Measurements from ENCODE around the gene RTN4. TPM values are rescaled to one million over a fixed set of nuclear protein-coding genes. Genes with fewer than 3 reads are reported as not detected.
A peak's percentile ranks its signal among the peaks of the same experiment; 100 is the strongest.

Gene RTN4
- total and polyA plus RNA-seq, 2 of the 4 experiments (the other 2 are of a cell fraction), result 77.8 to 588 TPM

DNA sequence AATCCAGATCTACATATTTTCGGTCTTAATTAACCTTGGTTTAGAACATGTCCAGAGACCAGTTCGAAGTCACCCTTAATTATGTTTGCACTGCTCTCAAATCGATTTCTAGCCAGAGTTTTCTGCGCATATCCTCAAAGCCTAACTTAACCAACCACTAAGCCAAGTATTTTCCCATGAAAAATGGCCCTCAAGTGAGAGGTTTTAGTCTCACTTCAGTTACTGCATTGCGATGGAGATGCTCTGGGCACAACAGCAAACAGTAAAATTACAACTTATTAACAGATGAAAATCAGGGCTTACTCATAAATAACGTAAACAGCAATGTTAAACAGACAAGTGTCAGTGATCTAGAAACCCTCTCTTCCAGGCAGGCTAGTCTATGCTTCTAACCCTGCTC is 4.5 kb downstream of the RTN4 start:
- H3K4ac ChIP-seq (ENCODE audit: low read depth, low read length), result no peak overlapping the region
- peaks cover 2% of the 10 kb centered on the region; the same call in 1 of the 2 replicates for H3K4me1 ChIP-seq (ENCODE audit: control insufficient read depth, insufficient read depth, low read length)
- in situ Hi-C loops (cut with MboI; ENCODE audit: low sequenced_read_pairs), result loop anchor here (5.0 kb wide), 1 partner anchor 122 kb away; no protein-coding TSS in a partner anchor
- no peak overlapping the region for H2AFZ ChIP-seq (replicated peaks; ENCODE audit: low read length, poor library complexity)
- no peak overlapping the region for H4K8ac ChIP-seq (ENCODE audit: low read depth in 2 of 2, low read length in 2 of 2)
- H3K27ac ChIP-seq (ENCODE audit: insufficient read depth, low read length), result no peak overlapping the region
- intact Hi-C loops (cut with micrococcal nuclease), result loop anchor here (2.0 to 10.0 kb wide), 4 partner anchors 31 to 321 kb away; partner anchors contain the start of gene EML6
- no peaks in the 10 kb centered on the region for H3K27me3 ChIP-seq (ENCODE audit: control insufficient read depth, insufficient read depth, low read length)
- 93% methylated on average over 2 of the region's 6 CpGs; no CpG with 5 or more reads in 1 of the 2 experiments for WGBS, 2 experiments (ENCODE audit: extremely low coverage in 2 of 2, insufficient read length in 1 of 2)
- ChIA-PET POLR2A (ENCODE audit: unreplicated experiment) (interaction anchor here (0.8 kb wide), 1 partner anchor 46 kb away, joined by 6 read pairs; no protein-coding TSS in a partner anchor), CTCF (interaction anchor here (0.8 to 1.2 kb wide), 2 partner anchors 122 to 146 kb away, joined by 3 read pairs; no protein-coding TSS in a partner anchor)
- H2BK15ac ChIP-seq (ENCODE audit: low read depth, low read length), result no peak overlapping the region
- H3K56ac ChIP-seq (ENCODE audit: extremely low read depth, insufficient read depth, low read length), result no peak overlapping the region
- no peaks in the 10 kb centered on the region for H3K9me3 ChIP-seq (ENCODE audit: control insufficient read depth, insufficient read depth, low read length)
- no peak for DNase-seq
- peaks cover 13% of the 10 kb centered on the region for H3K9me1 ChIP-seq (ENCODE audit: insufficient read depth, low read length)
- peaks cover 91% of the 10 kb centered on the region for H4K20me1 ChIP-seq (ENCODE audit: insufficient read depth, low read length)
- H3K4me2 ChIP-seq (ENCODE audit: low read depth, low read length), result peak overlapping the region; percentile 92
- dilution Hi-C loops (cut with HindIII; ENCODE audit: low sequenced_read_pairs, unreplicated experiment), result no loop called here
- no peak overlapping the region for H4K91ac ChIP-seq (ENCODE audit: insufficient read depth, low read depth, low read length)
- no peak for TF ChIP-seq POLR2A (IDR thresholded peaks at IDR 0.05; ENCODE audit: low read depth, low read length)
- BruUV-seq (replicated peaks), result no TSS peak
- H3K79me1 ChIP-seq (ENCODE audit: low read depth in 1 of 2, low read length in 2 of 2), result peaks cover 0 to 17% of the 10 kb centered on the region in 2 experiments; a peak in 2 of 4 replicates
- no peak overlapping the region for H3K18ac ChIP-seq (ENCODE audit: low read depth, low read length)
- H2BK5ac ChIP-seq (ENCODE audit: low read depth, low read length, poor library complexity, severe bottlenecking), result peak overlapping the region; percentile 56
- no peak overlapping the region for H2BK20ac ChIP-seq (ENCODE audit: low read depth, low read length)
- peak overlapping the region; percentile 28; the same call in 1 of the 2 replicates for H3K4me3 ChIP-seq (ENCODE audit: insufficient read depth, low read depth, low read length)
- peaks cover 4% of the 10 kb centered on the region for H3K36me3 ChIP-seq (ENCODE audit: control insufficient read depth, insufficient read depth, low read length)
- peak overlapping the region; percentile 29; the same call in 1 of the 2 replicates for H3K14ac ChIP-seq (replicated peaks; ENCODE audit: low read depth, low read length)
- H4K5ac ChIP-seq (ENCODE audit: low read depth, low read length), result no peak overlapping the region
- H3K9ac ChIP-seq (ENCODE audit: low read depth, low read length), result peak overlapping the region; percentile 21; the same call in 1 of the 2 replicates
- no peak for ATAC-seq (ENCODE audit: low read depth)
- no peak overlapping the region for H2AK9ac ChIP-seq (replicated peaks; ENCODE audit: low read depth, low read length, poor library complexity)
- no peak overlapping the region for H2AK5ac ChIP-seq (ENCODE audit: low read depth, low read length)
- peak overlapping the region; percentile 54; the same call in 1 of the 2 replicates for H3K23ac ChIP-seq (ENCODE audit: low read depth, low read length)
- H2BK120ac ChIP-seq (ENCODE audit: low read depth, low read length), result no peak overlapping the region
